HG03066 (cell line): Measurements from ENCODE around the gene PRPF40B.

ENCODE experiments used
- ATAC-seq: cut with Tn5 transposase; IDR thresholded peaks from one replicate; pipeline ENCODE4 v1.9.1; 2021; ENCODE audit warnings: low read depth; ENCODE audit not compliant: unreplicated experiment

PRPF40B gene

GRCh38 chr12:49655595-49656236 lies 32.4 kb downstream of the PRPF40B start:
- no peak for ATAC-seq

GRCh38 chr12:49658276-49658675 lies 34.9 kb downstream of the PRPF40B start:
- ATAC-seq: no peak

- ATAC-seq: no peak
These were observed 36.4 kb downstream of the PRPF40B start for GRCh38 chr12:49659753-49660152.

- ATAC-seq: no peak
These were observed 37.8 kb downstream of the PRPF40B start for GRCh38 chr12:49661191-49661590.

- no peak for ATAC-seq
These were observed 38.4 kb downstream of the PRPF40B start for GRCh38 chr12:49661746-49662145.

GRCh38 chr12:49662998-49663843 lies 39.9 kb downstream of the PRPF40B start:
- peak; percentile 64 for ATAC-seq

- no peak for ATAC-seq
These were observed 40.8 kb downstream of the PRPF40B start for GRCh38 chr12:49664167-49664566.

- peak; percentile 70 for ATAC-seq
These were observed 41.4 kb downstream of the PRPF40B start for GRCh38 chr12:49664591-49665239.

GRCh38 chr12:49665384-49665783 lies 42.0 kb downstream of the PRPF40B start:
- no peak for ATAC-seq

GRCh38 chr12:49666176-49666575 lies 42.8 kb downstream of the PRPF40B start:
- no peak for ATAC-seq

- ATAC-seq: no peak
These were observed 44.1 kb downstream of the PRPF40B start for GRCh38 chr12:49667325-49668090.

- no peak for ATAC-seq
These were observed 46.4 kb downstream of the PRPF40B start for GRCh38 chr12:49669796-49670195.

- no peak for ATAC-seq
These were observed 47.8 kb downstream of the PRPF40B start for GRCh38 chr12:49671031-49671765.

- ATAC-seq: no peak
These were observed 49.2 kb downstream of the PRPF40B start for GRCh38 chr12:49672301-49673217.

GRCh38 chr12:49673446-49674317 lies 50.3 kb downstream of the PRPF40B start:
- no peak for ATAC-seq

- no peak for ATAC-seq
These were observed 51.1 kb downstream of the PRPF40B start for GRCh38 chr12:49674318-49674981.

GRCh38 chr12:49675137-49675536 lies 51.8 kb downstream of the PRPF40B start:
- no peak for ATAC-seq

- no peak for ATAC-seq
These were observed 55.4 kb downstream of the PRPF40B start for GRCh38 chr12:49678711-49679110.
